GM19452 (cell line): ENCODE data around the gene PRMT3.
A peak's percentile ranks its signal among the peaks of the same experiment; 100 is the strongest.
"Not testable (repeated sequence)": the region's sequence is repeated elsewhere in the genome, so short reads cannot be mapped to it uniquely, and the experiment has no call there.

Experiments
- ATAC-seq: cut with Tn5 transposase; IDR thresholded peaks from one replicate; pipeline ENCODE4 v1.9.1; 2021; ENCODE audit not compliant: unreplicated experiment

PRMT3 gene

GRCh38 chr11:20497124-20497792, 109.7 kb downstream of the PRMT3 start:
- no peak for ATAC-seq

DNA sequence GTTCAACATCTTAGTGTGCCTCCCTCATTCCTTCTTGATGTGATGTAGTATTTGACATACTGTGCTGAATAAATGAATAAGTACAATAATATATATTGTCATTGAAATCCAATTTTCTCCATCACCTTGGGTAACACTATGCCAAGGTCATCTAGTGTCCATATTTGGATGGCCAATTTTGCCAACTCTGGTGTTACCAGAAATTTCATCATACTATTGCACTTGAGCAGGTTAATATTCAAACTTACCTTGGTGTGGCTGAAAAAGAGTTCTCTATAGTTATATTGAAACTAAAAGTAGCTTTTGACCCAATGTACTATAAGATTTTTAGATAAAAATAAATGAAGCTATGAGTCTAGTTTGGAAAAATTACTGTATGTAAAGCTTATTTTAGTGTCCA, 113.7 kb downstream of the PRMT3 start:
- ATAC-seq: peak; percentile 83

DNA sequence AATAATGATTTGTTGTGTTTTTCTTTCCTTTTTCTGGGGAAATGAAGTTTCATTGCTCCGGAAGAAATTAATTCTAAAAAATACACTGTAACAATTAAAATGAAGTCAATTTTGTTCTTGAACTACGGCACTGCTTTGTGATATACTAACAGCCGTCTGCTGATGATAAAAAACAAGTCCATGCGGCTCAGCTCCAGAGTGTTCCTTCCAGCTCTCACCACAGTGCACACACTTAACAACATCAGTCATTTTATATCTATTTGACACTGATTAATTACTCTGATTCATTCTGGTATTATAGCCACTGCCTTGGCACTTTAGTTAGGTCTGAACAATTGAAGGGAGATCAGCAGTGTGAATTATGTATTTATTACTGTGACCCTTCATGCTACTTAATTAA, 114.5 kb downstream of the PRMT3 start:
- no peak for ATAC-seq

DNA sequence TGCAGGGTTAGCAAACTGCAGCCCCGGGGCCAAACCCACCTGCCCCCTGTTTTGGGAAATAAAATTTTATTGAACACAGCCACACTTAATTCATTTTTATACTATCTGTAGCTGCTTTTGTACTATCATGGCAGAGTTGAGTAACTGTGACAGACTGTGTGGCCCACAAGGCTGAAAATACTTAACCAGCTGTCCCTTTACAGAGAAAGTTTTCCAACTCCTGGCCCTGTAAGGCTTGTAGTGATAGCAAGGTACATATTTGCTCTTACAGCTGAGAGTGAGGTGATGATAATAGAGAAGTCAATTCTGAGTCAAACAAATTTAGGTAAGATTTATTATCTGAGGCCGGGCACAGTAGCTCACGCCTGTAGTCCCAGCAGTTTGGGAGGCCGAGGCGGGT, 124.5 kb downstream of the PRMT3 start:
- no peak for ATAC-seq

- ATAC-seq: no peak
Observed at GRCh38 chr11:20512869-20513268, 125.4 kb downstream of the PRMT3 start.

DNA sequence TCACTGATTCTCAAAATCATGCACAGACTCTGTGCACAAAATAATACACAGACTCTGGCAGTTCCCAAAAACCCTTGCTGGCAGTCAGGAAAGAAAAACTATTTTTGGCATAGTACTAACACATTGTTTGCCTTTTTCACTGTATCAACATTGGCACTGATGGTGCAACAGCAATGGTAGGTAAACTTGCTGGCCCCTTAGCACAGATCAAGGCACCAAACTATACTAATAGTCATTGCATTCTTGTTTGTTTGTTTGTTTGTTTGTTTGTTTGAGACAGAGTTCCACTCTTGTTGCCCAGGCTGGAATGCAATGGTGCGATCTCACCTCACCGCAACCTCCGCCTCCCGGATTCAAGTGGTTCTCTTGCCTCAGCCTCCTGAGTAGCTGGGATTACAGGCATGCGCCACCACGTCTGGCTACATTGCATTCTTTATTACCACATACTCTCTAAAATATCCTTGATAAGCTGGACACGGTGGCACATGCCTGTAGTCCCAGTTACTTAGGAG, 130.9 kb downstream of the PRMT3 start:
- no peak for ATAC-seq

DNA sequence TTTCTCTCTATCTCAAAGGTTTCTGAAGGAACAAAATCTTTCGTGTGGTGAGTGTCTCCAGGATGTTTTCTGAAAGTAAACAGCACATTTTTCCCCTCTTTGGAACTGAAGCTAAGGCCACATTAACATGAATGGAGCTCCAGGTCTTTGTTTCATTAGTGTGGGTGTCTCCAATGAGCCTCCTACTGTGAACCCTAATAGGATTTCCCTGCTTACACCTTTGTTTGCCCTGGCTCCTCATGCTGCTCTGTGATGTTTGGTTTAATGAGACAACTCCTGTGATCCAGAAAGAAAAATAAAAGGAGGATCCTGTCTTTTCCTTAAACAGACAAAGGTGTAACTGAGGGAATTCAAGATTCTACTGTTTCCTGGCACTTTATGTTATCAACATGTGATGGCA, 135.0 kb downstream of the PRMT3 start:
- ATAC-seq: no peak

DNA sequence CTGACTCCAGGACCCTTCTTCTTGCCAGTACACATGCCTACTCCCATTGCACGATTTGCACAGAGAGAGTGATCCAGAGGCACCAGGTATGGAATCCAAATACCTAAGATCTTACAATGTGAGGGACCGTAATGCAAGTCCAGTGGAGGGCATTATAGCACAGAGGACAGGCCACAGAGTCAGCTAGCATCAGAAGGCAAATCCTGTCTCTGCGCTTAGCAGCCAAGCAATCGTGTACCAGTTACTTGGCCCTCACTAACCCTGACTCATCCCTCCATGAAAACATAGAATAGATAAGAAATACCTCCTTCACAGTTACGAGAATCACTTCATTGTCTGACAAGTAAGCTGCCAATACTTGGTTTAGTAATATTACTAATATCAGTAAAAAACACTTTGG, 142.2 kb downstream of the PRMT3 start:
- no peak for ATAC-seq

DNA sequence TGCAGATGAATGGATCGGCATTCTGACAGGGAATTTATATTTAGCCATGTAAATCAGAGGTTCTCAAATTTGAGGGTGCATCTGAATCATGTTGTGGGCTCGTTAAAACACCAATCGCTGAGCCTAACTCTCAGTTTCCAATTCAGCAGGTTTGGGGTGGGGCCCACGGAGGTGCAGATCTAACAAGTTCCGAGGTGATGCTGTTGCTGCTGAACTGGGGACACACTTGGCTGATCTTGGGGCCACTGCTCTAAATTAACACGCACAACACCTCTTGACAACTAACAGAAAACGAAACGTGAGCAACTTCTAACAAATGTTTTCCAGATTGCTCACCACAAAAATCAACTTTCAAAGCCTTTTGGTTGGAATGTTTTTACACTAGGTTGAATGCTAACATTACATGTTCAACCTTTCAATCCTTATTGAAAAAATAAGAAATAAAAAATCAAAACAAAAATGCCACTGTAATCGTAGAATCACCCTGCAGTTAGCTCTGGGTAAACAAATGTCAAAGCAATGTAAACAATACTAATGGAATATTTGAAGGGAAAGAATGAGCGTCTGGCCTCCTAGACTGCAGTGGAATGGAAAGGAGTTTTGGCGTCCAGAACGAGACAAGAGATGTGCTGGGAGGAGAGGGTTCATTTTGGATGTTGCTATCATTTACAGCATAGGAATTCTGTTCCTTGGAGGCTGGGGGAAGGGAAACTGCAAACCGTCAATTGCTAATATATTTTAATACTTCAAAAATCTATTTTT, 143.6 kb downstream of the PRMT3 start:
- no peak for ATAC-seq

DNA sequence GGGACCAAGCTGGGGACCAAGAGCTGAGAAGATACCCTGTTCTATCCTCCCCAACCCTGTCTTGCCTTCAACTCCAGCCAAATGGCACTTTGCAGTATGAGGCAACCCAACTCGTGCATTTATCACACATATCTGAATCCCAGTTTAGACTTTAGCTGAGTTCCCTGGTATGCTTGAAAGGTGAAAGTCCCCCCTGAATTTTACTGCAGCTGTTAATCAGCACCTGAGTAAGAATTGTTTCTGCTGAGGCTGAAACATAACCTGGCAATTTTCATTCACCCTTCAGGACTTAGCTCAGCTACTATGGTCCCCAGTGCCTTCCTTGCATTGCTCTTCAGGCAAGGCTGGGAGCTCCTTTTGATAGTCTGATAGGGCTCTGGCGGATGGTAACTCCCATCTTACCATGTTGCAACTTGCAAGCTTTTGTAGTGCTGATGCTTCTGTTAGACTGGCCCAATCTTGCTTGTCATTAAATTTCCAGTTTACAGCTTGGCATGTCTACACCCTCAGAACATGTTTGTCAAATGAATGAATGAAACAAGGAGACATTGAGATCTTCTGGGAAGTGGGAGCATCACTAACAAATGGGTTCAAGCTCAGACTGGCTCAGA, 147.9 kb downstream of the PRMT3 start:
- no peak for ATAC-seq

DNA sequence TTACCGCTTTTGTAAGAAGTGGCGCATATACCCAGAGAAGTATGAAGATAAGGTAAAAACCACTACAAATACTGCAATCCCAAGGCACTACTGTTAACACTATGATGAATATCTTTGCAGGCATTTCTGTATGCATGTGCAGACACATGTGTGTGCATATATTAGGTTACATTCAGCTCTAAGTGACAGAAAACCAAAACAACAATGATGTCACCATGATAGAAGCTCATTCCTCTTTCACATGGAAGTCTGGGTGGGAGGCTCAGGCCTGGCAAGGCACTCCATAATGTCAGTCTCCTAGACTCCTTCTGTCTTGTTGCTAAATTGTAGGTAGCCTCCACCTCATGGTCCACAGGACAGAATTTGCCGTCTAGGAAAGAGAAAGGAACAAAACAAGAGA, 148.8 kb downstream of the PRMT3 start:
- no peak for ATAC-seq

GRCh38 chr11:20536784-20537183, 149.3 kb downstream of the PRMT3 start:
- no peak for ATAC-seq

GRCh38 chr11:20541503-20541902, 154.0 kb downstream of the PRMT3 start:
- ATAC-seq: no peak

GRCh38 chr11:20544603-20545237, 157.2 kb downstream of the PRMT3 start:
- ATAC-seq: no peak

DNA sequence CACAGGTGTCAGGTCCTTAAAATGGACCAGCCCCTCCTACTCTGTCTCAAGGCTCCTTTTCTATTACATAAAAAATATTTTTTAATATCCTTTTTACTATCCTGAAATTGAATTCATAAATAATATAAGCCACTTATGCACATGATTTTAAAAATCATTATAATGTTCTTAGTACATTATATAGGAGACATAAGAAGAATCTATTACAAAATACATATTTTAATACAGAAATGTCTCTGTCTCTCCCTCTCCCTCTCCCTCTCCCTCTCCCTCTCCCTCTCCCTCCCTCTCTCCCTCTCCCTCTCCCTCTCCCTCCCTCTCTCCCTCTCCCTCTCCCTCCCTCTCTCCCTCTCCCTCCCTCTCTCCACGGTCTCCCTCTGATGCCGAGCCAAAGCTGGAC, 159.9 kb downstream of the PRMT3 start:
- no peak for ATAC-seq

GRCh38 chr11:20551096-20551495, 163.6 kb downstream of the PRMT3 start:
- no peak for ATAC-seq

DNA sequence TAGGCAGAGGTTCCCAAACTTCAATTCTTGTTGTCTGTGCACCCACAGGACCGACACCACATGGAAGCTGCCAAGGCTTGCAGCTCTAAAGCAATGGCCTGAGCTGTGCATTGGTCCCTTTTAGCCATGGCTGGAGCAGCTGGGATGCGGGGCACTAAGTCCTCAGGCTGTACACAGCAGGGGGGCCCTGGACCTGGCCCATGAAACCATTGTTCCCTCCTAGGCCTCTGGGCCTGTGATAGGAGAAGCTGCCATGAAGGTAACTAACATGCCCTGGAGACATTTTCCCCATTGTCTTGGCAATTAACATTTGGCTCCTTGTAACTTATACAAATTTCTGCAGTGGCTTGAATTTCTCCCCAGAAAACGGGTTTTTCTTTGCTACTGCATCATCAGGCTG, 168.3 kb downstream of the PRMT3 start:
- no peak for ATAC-seq

GRCh38 chr11:20556396-20556795, 168.9 kb downstream of the PRMT3 start:
- ATAC-seq: not testable (repeated sequence)

DNA sequence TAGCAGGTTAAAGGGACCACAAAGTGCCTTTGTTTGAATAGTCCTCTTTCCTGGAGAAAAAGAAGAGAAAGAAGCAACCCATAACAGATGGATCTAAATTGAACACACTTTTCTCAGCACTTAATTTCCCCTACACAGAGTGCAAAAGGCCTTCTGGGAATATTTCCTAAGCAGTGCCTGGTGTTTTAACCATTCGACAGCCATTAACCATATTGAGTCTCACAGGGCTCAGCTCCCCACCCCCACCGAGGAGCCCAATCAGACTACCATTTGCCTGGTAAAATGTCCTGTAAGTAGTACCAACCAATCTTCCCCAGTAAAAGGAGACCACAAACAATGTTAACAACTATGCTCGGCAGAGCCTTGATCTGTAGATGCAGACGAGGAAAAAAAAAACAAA, 171.2 kb downstream of the PRMT3 start:
- no peak for ATAC-seq
